T1000 (cell line): ENCODE results near the gene RMND5B.

Experiments used
- DNase-seq: peaks from one replicate; lab custom pipeline; 2025; ENCODE audit warnings: mixed read lengths; lab: John Stamatoyannopoulos, UW

RMND5B gene

DNA sequence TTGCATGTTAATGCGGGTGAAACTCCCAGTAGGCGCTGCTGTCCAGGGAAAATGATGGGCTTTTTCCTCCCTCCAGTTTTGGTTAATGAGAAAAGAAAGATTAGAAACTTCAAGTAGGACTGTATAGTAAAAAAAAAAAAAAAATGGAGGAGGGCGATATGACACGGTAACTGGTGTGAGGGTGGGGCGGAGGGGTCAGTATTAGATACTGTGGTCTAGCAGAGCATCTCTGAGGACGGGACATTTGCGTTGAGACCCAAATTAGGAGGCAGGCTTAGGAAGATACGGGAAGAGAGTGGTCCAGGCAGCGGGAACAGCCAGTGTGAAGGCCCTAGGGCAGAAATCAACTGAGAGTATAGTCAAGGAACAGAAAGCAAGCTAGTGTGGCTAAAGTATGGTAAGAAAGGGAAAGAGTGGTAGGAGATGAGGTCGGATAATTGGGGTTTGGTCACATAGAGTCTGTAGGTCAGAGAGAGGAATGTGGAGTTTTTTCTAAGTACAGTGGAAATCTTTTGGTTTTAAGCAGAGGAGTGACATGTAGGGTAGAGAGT is 707 bp downstream of the RMND5B start:
- DNase-seq, result no peak

DNA sequence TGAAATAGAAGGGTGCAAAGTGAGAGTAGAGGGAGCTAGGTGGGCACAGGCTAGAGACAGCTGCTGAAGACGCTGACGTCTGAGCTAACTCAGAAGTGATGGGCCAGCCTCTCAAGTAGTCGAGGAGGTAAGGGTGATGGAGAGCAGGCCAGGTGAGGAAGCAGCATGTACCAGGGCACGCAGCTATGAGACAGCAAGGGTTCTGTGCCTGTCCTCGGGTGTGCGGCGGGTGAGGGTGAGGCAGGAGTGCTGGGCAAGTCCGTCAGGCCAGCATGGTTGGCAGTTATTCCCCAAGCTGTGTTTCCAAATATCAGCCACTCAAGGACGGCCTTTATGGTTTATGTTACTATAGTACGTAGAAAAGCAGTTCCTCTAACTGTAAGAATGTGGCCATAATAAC is 6.2 kb downstream of the RMND5B start:
- no peak for DNase-seq

DNA sequence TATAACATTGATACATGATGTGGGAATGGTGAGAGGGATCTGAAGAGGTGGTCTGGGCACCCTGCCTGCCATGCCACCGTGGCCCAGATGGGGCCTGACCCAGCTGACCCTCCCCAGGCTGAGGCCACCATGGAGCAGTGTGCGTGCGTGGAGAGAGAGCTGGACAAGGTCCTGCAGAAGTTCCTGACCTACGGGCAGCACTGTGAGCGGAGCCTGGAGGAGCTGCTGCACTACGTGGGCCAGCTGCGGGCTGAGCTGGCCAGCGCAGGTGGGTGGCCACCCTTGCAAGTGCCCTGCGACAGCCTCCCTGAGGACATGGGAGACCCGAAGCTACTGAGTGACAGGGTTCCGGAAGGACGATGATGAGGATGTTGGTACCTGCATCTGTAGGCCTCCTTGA is 7.2 kb downstream of the RMND5B start:
- DNase-seq, result no peak

DNA sequence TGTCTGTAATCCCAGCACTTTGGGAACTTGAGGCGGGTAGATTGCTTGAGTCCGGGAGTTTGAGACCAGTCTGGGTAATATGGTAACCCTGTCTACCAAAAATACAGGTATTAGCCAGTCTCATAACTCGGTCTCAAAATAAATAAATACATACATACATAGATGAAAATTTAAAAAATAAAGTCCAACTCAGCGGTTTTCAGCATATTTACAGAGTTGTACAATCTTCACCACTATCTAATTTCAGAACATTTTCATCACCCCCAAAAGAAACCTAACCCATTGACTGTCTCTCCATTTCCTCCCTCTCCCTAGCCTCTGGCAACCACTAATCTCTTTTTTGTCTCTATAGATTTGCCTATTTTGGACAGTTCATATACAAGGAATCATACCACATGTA is 10.7 kb downstream of the RMND5B start:
- DNase-seq, result no peak

DNA sequence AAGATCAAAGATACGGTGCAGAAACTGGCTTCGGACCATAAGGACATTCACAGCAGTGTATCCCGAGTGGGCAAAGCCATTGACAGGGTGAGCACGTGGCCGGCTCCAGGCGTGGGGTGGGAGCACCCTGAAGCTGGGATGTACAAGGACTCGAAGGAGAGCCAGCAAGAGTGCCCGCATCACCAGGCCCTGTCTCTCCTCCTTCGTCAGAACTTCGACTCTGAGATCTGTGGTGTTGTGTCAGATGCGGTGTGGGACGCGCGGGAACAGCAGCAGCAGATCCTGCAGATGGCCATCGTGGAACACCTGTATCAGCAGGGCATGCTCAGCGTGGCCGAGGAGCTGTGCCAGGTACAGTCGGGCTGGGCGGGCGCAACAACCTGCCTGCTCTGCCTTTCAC is 11.8 kb downstream of the RMND5B start:
- DNase-seq, result no peak

DNA sequence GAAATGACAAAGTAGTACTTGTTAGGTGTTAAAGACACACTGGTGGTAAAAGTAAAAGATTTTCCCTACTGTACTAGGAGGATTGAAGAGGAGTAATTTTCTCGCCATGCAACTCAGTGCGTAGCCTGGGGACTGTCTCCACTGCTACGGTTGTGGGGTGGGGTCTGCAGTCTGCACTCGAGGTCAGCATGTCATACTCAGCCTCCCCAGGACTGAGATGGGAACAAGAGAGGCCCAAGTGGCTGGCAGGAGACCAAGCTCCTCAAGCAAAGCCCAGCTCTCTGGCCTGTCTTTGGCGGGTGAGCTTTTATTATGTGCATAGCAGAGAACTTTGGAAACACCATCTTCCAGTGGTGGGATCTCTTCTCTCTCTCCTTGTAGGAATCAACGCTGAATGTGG is 12.4 kb downstream of the RMND5B start:
- no peak for DNase-seq

DNA sequence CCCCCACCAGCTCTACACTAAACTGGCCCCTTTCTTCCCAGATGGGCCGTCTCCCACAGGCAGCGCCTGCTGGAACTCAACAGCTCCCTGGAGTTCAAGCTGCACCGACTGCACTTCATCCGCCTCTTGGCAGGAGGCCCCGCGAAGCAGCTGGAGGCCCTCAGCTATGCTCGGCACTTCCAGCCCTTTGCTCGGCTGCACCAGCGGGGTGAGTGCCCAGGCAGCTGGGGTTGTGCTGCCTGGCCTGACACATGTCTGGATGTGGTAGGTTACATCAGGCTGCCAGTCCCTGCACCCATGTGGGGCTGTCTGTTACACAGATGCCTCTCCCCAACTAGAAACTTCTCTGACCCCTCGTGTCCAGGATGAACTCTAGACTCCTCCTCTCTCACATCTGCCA is 13.1 kb downstream of the RMND5B start:
- no peak for DNase-seq

DNA sequence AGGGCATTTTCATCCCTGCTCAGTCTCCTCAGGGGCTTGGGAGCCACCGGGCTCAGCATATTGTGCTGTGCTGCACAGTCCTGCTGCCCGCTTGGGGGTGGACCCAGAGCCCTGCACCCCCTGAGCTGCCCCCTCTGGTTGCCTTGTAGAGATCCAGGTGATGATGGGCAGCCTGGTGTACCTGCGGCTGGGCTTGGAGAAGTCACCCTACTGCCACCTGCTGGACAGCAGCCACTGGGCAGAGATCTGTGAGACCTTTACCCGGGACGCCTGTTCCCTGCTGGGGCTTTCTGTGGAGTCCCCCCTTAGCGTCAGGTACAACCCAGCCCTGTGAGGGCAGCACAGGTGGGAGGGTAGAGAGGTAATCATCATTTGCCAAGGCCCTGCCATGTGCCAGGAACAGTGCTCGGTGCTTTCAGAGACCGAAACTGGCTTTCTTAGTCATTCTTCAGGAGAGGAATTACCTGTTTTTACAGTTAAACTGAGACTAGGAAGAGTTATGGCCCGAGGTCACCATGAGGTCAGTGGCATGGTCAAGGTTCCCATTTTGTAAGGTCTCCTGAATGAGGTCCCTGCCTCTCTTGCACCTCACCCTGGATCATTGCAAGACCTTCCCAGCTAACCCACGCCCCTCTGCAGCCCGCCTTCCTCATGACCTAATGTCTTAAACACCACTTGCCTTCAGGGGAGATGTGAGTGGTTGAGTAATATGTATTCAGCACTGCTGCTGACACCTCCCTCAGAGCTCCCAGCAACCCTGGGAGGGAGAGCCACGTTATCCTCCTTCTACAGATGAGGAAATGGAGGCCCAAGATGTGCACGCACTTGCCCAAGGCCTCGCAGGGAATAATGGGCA is 15.4 kb downstream of the RMND5B start:
- DNase-seq, result peak; percentile 55

DNA sequence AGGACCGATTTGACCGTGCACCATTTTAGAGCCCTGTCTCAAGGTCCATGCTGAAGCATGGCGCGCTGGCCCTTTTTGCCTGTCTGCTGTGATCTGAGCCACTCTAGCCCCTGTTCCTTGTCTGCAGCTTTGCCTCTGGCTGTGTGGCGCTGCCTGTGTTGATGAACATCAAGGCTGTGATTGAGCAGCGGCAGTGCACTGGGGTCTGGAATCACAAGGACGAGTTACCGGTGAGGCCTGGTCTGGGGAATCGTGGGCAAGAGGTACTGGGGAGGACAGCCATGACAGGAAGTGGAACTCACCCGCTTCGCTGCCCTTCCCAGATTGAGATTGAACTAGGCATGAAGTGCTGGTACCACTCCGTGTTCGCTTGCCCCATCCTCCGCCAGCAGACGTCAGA is 16.6 kb downstream of the RMND5B start:
- DNase-seq, result no peak

DNA sequence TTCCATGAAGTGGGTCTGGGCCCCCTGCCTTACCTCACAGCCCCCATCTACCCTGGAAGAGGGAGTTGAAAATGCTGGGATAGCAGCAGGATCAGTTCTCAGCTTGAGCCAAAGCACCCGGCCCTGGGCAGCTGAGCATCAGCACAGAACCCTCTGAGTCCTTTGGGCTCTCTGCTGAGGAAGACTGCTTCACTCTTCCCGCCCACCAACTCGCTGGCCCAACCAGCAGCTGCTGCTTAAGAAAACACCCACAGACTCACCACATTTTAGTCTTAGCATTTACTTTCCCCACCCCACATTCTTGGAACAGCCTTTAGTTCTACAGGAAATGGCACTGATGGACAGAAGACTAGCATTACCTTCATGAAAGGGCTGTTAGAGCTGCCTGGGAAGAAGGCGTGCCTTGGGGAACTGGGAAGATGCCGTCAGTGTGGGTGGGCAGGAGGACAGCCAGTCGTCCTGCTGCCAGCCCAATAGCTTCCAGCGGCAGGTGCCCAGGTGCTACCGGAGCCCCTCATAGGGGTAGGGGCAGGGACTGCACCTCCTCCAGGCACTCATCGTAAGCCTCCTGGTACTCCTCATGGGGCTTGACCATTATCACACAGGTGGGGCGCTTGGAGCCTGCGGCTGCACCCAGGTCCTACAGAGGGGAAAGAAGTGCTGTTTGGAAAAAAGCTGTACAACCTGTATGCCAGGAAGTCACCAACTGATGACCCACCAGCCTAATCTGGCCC is 18.6 kb downstream of the RMND5B start:
- DNase-seq, result no peak

DNA sequence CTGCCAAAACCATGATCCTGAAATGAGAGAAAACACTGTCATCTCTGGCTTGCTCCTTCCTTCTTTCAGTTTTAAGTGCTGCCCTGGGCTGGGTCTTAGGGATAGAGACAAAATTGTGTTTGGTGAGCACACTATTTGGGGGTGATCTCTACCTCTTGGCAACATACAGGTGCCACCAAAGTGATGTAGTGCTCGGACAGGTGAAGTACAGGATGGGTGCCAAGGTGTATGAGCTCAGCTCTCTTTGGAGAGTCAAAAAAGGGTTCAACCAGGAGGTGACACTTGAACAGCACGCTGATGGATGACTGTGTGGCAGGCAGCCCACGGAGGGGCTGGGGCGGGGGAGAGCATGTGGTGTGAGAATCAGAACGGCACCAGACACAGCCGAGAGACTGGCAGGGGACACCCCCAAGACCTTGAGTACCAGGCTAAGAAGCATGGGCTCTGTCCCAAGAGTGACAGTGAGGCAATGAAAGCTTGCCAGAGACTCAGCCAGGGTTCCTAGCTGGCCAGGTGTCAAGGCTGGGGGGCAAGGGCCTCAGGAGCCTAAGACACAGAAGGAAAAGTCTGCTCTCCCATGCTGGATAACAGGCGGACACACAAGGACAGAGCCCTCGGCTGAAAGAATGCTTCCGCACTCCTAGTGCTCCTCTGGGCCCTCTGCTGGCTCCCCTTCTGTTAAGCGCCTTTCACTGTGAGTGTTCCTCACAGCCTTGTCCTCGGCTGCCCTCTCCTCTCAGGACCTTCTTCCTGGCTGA is 20.3 kb downstream of the RMND5B start:
- no peak for DNase-seq

DNA sequence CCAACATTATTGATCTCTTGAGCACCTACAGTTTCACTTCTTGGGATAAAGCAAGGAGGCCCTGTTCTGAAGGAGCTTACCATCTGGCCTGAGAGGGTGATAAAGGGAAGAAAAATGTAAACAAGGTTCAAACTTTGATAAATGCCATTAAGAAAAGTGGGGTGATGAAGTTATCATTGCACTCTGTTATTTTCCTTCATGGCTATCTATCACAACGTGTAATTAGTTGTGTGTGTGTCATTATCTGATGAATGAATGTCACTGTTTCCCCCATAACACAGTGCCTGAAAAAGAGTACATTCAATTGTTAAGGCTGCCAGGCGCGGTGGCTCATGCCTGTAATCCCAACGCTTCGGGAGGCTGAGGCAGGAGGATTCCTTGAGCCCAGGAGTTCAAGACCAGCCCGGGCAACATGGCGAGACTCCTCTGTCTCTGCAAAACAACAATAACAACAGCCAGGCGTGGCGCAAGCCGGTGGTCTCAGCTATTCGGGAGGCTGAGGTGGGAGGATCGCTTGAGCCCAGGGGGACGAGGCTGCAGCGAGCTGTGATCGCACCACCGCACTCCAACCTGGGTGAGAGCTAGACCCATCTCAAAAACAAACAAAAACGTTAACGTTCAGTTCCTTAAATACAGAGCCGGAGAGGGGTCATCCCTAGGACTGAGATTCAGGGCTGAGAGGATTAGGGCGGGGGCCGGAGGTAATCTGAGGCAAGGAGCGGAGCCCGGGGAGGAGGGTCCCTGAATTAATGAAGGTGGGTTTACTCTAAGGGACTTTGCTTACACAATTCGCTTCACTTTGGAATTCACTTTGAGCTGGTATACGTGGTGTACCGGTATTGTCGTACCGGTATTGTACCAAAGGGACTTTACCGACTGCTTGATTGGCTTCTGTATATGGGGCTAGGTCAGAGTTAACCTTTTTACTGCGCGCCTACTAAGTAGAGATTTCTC is 22.0 kb downstream of the RMND5B start:
- DNase-seq, result no peak

DNA sequence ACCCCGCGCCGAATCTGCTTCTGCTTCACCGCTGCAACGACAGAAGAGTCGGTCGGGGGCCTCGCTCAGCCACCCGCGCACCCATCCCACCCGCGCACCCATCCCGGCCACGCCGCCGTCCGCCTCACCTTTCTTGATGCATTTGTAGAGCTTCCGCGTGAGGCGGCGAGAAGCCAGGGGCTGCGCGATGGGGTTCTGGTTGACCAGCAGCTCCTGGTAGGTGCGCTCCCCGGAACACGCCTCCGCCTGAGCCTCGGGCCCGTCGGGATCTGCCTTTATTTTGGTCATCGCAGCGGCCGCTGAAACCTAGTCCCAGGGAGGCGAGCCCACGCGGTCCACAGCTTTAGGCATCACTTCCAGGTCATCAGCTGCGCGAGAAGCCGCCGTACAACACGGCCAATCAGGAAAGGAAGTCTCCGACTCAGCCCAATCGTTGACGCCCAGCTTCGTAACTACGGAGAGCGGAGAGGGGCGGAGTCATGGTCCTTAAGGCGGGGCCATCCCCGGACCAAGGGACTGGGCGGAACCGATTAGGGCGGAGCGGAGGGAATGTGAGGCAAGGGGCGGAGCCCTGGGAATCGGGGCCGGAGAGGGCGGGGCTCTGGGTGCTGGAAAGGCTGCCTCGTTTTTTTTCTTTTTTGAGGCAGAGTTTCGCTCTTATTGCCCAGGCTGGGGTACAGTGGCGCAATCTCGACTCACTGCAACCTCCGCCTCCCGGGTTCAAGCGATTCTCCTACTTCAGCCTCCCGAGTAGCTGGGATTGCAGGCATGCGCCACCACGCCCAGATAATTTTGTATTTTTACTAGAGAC is 22.9 kb downstream of the RMND5B start, which contains the start of gene NHP2:
NHP2 (minus strand) TSS at position 356 of the 811 bp plus-strand sequence; CDS start at position 288, 68 bp downstream.
- peak; percentile 96 for DNase-seq

DNA sequence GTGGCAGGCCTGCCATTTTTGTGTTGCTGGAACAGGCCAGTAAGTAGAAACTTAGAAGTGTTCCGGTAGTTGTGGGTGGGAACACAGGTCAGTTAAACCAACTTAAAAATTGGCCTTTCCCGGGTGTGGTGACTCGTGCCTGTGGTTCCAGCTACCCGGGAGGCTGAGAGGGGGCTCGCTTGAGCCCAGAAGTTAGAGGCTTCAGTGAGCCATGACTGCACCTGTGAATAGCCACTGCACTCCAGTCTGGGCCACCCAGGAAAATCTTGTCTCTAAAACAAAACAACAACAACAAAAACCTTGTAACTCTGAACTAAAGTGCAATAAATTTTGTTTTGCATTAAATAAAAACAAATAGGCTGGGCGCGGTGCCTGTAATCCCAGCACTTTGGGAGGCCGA is 24.3 kb downstream of the RMND5B start:
- no peak for DNase-seq

DNA sequence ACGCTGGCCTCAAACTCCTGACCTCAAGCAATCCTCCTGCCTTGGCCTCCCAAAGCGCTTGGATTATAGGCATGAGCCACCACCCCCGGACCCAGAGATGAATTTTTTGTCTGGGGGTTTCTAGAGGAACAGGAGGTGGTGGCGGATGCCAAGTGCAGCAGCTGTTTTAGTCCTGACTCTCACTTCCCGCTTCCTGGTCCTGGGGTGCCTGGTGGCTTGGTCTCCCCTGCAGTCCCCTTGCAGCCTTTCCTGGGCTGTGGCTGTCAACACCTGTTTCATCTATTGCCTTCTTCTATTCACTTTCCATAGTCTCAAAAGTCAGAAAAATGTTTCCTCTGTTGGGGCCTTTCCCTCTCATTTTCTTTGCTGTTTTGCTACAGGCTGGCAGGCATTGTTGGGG is 29.4 kb downstream of the RMND5B start:
- no peak for DNase-seq

DNA sequence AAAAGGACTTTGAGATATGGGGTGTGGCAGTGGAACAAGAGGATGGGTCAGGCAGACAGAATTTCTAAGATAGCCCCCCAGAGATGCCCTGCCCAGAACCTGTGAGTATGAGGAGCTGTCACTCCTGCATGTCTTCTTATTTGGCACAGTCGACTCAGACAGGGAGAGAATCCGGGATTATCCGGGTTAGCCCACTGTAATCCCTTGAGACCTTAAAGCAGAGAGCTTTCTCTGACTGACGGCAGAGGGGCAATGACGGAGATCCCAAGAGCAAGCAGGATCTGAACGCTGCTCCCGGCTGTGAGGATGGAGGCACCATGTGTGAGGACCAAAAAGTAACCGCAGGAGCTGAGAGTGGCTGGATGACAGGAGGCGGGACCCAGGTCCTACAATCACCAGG is 31.7 kb downstream of the RMND5B start:
- no peak for DNase-seq

DNA sequence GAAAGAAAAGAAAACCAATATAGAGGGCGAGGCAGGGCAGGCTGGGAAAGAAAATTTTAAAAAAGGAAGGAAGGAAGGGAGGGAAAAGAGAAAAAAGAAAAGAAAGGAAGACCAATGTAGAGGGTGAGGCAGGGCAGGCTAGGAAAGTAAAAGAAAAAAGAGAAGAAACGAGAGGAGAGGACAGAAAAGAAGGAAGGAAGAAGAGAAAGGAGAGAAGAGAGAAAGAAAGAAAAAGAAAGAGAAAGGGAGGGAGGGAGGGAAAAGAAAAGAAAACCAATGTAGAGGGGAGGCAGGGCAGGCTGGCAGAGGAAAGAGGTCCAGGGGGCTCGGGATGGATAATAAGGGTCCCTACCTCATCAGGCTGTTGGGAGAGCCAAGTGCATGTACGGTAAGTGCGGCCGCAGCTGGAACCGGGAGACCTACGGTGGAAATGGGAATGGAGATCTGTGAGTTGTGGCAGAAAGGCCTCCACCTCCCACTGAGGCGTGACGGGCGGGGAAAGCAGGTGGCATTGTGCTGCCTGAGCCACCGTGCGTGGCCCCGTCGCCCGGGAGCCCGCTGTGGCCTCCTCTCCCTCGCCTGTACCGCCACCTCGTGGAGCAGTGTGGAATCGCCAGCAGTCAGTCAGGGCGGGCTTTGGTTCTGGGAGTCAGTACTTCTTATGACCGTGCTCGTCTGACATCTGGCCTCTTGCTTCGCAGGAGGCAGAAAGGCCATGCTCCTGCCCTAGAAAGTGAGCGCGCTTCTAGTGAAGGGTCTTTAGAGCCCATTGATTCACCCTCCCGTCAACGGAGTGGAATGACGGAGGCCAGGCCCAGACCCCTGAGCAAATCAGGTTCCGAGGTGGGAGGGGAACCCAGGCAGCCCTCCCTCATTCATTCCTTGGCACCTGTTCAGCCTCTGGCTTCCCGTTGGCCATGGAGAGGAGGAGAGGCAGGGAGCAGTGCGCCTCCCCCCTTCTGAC is 33.2 kb downstream of the RMND5B start:
- DNase-seq, result peak; percentile 74

DNA sequence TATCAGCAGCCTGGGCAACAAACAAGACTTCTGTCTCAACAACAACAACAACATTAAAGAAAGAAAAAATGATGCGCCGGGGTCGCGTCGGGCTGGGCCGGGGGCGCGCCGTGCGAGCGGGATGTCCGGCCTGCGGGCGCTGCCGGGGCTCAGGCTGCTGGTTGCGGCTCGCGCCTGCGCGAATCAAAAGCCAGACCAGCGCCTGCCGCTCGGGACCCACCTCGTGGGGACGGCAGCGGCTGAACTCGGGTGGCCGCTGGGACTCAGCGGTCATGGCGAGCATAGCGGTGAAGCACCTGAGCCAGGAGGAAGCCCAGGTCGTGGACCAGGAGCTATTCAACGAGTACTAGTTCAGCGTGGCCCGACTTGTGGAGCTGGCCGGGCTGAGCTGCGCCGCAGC is 34.8 kb downstream of the RMND5B start:
- DNase-seq, result no peak

DNA sequence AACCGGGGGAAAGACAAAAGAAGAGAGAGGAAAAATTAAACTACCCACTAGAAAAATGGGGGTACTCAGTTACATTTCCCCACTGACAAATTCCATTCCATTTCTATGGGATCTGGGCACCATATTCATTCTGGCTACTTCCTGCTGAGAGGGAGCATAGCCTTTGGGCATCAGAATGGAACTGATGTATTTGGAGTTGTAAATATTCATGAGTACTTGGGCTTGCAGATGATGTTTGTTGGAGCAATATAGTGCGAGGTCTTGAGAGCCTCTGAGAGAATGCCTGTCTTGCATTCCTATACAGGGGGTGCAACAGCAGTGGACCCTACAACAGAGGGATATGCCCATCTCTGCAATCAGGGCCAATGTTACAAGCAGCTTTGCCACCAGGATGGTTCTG is 39.6 kb downstream of the RMND5B start:
- no peak for DNase-seq
